Measurements from ENCODE around the gene PPM1M.
A peak's percentile ranks its signal among the peaks of the same experiment; 100 is the strongest.

The PPM1M gene

DNA sequence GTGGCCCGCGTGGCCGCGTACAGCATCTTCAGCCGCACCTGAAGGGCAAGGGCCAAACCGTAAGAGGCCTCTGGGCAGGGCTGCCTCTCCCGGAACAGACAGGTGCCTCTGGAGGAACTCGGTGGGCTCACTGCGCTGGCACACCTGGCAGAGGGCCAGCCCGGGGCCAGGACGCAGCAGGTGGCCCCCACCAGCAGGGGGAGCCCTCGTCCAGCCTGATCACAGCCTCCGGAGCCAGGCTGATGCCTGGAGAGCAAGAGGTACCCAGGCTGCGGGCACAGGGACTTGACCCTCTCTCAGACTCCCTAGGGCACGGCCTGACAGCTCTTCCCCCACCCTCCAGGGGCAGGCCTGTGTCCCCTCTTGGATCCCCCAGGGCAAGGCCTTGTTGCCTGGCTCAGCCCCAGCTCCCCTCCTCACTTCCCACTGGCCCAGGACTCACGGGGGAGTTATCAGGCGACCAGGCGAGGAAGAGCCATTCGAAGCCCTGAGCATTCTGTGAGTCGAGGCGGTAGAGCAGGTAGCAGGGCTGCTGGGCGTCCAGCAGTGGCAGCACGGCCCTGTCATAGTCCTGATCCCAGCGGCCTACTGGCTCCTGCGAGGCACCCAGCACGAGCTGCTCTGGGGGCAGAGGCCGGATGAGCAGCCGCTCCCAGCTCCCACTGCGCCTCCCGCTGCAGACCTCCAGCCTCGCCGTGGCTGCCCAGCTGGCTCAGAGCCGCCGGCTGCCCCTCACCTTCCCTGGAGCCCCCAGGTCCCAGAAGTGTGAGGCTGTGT, 13.9 kb upstream of the PPM1M start:
- H3K4me3 ChIP-seq (ENCODE audit: low read depth, low read length), result no peak overlapping the region
- TF ChIP-seq, protein P1, sequence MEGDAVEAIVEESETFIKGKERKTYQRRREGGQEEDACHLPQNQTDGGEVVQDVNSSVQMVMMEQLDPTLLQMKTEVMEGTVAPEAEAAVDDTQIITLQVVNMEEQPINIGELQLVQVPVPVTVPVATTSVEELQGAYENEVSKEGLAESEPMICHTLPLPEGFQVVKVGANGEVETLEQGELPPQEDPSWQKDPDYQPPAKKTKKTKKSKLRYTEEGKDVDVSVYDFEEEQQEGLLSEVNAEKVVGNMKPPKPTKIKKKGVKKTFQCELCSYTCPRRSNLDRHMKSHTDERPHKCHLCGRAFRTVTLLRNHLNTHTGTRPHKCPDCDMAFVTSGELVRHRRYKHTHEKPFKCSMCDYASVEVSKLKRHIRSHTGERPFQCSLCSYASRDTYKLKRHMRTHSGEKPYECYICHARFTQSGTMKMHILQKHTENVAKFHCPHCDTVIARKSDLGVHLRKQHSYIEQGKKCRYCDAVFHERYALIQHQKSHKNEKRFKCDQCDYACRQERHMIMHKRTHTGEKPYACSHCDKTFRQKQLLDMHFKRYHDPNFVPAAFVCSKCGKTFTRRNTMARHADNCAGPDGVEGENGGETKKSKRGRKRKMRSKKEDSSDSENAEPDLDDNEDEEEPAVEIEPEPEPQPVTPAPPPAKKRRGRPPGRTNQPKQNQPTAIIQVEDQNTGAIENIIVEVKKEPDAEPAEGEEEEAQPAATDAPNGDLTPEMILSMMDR (IDR thresholded peaks at IDR 0.05; ENCODE audit: low read depth, low read length), result peak; percentile 86
- TF ChIP-seq, protein P2, sequence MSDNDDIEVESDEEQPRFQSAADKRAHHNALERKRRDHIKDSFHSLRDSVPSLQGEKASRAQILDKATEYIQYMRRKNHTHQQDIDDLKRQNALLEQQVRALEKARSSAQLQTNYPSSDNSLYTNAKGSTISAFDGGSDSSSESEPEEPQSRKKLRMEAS (IDR thresholded peaks at IDR 0.05; ENCODE audit: low read depth, low read length), result no peak
- DNase-seq (ENCODE audit: low read depth), result peak; percentile 72

DNA sequence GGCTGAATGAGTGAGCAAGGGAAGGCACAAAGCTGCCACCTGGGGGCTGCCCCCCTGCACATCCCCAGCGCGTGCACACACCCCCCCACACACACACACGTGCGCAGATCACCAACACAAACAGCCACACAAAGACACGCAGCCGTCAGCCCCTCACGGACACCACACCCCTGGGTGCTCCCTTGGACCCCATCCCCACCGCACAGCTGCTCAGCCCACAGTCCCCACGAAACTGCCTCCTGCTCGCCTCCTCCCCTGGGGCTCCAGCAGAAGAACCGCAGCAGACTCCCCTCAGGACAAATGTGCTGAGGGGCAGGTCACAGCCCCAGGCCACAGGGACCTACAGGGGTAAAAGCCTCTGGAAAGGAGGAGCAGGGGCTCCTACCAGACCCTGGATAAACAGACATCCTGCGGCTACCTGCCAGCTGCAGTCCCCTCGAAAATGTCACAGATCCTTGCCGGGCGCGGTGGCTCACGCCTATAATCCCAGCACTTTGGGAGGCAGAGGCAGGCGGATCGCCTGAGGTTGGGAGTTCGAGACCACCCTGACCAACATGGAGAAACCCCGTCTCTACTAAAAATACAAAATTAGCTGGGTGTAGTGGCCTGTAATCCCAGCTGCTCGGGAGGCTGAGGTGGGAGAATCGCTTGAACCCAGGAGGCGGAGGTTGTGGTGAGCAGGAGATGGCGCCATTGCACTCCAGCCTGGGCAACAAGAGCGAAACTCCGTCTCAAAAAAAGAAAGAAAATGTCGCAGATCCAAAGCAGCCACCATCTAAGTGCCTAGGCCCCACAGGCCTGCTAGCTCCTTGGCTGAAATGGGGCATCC, 13.1 kb upstream of the PPM1M start:
- no peak for TF ChIP-seq POLR2A (IDR thresholded peaks at IDR 0.05; ENCODE audit: extremely low read depth, insufficient read length)
- TF ChIP-seq MYC (IDR thresholded peaks at IDR 0.05; ENCODE audit: low read depth, low read length), result no peak
- TF ChIP-seq, protein P2 (IDR thresholded peaks at IDR 0.05; ENCODE audit: low read depth, low read length), result no peak
- TF ChIP-seq, protein P1 (IDR thresholded peaks at IDR 0.05; ENCODE audit: low read depth, low read length), result peak; percentile 25
- DNase-seq (ENCODE audit: low read depth), result peak; percentile 61
- H3K4me3 ChIP-seq (ENCODE audit: low read depth, low read length), result no peak overlapping the region

DNA sequence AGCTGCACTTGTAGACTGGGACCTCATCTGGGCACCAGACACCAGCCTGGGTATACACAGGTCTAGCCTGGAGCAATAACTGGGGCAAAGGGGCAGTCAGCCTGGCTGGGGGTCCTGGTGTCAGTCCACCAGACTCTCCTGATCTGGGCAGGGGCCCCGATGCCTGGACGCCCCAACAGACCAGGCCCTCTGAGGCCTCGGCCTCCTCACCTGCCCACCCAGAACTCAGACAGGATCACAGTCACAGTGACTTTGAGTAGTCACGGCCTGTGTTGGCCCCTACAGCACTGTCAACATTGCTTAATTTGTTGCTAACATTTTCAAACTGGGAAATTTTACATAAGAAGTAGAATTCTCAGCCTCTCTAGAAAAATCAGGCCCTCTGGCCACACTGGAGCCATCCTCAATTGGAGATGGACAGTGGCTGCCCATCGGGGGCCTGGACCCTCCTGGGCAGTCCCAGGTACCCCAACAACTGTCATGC, 12.4 kb upstream of the PPM1M start:
- no peak overlapping the region for H3K4me3 ChIP-seq (ENCODE audit: low read depth, low read length)
- no peak for DNase-seq (ENCODE audit: low read depth)
- TF ChIP-seq, protein P1 (IDR thresholded peaks at IDR 0.05; ENCODE audit: low read depth, low read length), result no peak

DNA sequence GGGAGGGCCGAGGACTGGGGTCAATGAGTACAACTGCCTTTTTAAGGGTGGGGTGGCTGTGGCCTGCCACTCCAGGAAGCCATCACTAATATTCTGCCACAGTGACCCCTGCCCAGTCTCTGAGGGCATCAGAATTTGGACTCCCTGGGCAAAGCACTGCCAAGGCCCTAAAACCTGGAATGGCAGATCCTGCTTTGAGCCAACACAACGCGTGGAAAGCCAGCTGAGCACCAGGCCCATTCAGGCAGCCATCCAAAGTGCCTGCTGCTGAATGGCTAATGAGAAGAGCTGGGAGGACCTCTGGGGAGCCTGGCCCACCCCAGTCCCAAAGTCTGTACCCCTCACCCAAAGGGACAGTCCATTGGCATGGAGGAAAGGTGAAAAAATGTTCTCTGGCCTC, 11.6 kb upstream of the PPM1M start:
- TF ChIP-seq, protein P2 (IDR thresholded peaks at IDR 0.05; ENCODE audit: low read depth, low read length), result no peak
- TF ChIP-seq POLR2A (IDR thresholded peaks at IDR 0.05; ENCODE audit: extremely low read depth, insufficient read length) (no peak), MYC (IDR thresholded peaks at IDR 0.05; ENCODE audit: low read depth, low read length) (no peak)
- no peak for DNase-seq (ENCODE audit: low read depth)
- H3K4me3 ChIP-seq (ENCODE audit: low read depth, low read length), result no peak overlapping the region

DNA sequence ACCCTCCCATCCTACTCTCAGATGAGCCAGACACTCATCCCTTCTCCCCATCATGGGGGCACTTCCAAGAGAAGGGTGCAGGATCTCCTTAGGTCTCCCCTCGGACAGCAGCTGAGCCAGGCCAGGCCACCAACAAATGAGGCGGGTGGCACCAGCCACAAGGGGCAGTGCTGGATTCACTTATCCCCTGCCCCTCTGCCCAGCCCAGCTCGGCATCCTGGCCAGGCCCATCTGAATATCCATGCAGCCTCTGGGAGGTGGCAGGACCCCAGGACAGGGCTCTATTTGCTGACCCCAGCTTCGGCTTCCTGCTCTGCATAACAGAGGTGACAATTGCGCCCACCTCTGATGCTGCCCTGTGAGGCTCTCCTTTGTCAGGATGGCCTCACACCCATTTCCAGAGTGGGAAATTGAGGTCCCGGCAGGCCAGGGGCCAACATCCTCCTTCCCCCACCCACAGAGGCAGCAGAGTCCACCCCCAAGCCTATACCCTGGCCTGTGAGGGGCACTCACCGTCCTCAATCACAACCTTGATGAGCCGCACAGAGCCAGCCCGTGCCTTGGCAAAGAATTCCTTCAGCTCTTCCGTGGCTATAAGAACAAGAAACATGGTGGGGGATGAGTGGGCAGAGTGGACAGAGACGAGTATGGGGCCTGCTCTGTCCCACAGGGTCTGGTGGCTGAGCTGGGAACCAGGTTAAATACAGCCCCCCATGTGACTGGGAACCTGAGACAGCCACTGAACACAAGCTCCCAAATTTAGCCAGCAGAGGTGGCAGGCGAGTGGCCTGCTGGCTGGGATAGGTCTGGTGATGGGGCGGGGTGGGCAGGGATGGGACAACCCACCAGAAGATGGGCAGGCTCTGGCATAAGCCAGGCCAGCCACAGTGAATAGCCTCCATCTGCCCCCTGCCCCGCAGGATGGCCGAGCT, 10.8 kb upstream of the PPM1M start:
- no peak for DNase-seq (ENCODE audit: low read depth)
- no peak overlapping the region for H3K4me3 ChIP-seq (ENCODE audit: low read depth, low read length)
- TF ChIP-seq MYC (IDR thresholded peaks at IDR 0.05; ENCODE audit: low read depth, low read length) (no peak), POLR2A (IDR thresholded peaks at IDR 0.05; ENCODE audit: extremely low read depth, insufficient read length) (no peak)
- TF ChIP-seq, protein P1 (IDR thresholded peaks at IDR 0.05; ENCODE audit: low read depth, low read length), result no peak
- TF ChIP-seq, protein P2 (IDR thresholded peaks at IDR 0.05; ENCODE audit: low read depth, low read length), result no peak

Measured in NB4 (cell line).